HG02973 (cell line): ENCODE data around the gene TMEM132A.

Experiments
- ATAC-seq: cut with Tn5 transposase; IDR thresholded peaks from one replicate; pipeline ENCODE4 v1.9.1; 2021; ENCODE audit warnings: moderate library complexity; ENCODE audit not compliant: unreplicated experiment

Gene TMEM132A

GRCh38 chr11:60935676-60936442, 11.6 kb downstream of the TMEM132A start:
- no peak for ATAC-seq

GRCh38 chr11:60936467-60937143, 12.3 kb downstream of the TMEM132A start:
- no peak for ATAC-seq

- no peak for ATAC-seq
Observed at GRCh38 chr11:60937144-60937527, 12.9 kb downstream of the TMEM132A start.

- ATAC-seq, result no peak
Observed at GRCh38 chr11:60937811-60938210, 13.6 kb downstream of the TMEM132A start.

- no peak for ATAC-seq
Observed at GRCh38 chr11:60938500-60938899, 14.2 kb downstream of the TMEM132A start.

GRCh38 chr11:60939301-60939700, 15.0 kb downstream of the TMEM132A start:
- no peak for ATAC-seq

GRCh38 chr11:60939855-60940254, 15.6 kb downstream of the TMEM132A start:
- no peak for ATAC-seq

GRCh38 chr11:60941371-60942119, 17.3 kb downstream of the TMEM132A start:
- no peak for ATAC-seq

GRCh38 chr11:60942219-60942618, 18.0 kb downstream of the TMEM132A start:
- no peak for ATAC-seq

- ATAC-seq, result no peak
Observed at GRCh38 chr11:60942970-60943565, 18.8 kb downstream of the TMEM132A start.

GRCh38 chr11:60944490-60945294, 20.4 kb downstream of the TMEM132A start:
- no peak for ATAC-seq

GRCh38 chr11:60945295-60945667, 21.0 kb downstream of the TMEM132A start:
- ATAC-seq, result no peak

- no peak for ATAC-seq
Observed at GRCh38 chr11:60946601-60947264, 22.5 kb downstream of the TMEM132A start.

- no peak for ATAC-seq
Observed at GRCh38 chr11:60947700-60948099, 23.4 kb downstream of the TMEM132A start.

- no peak for ATAC-seq
Observed at GRCh38 chr11:60948250-60948649, 24.0 kb downstream of the TMEM132A start.

- ATAC-seq, result no peak
Observed at GRCh38 chr11:60950024-60950423, 25.8 kb downstream of the TMEM132A start.

- peak; percentile 22 for ATAC-seq
Observed at GRCh38 chr11:60950933-60951605, 26.8 kb downstream of the TMEM132A start.

- no peak for ATAC-seq
Observed at GRCh38 chr11:60951606-60951903, 27.3 kb downstream of the TMEM132A start.

- ATAC-seq, result peak; percentile 74
Observed at GRCh38 chr11:60951904-60952741, 27.9 kb downstream of the TMEM132A start, which contains the start of gene SLC15A3. Gene SLC15A3 (minus strand): TSS chr11:60952176. CDS start chr11:60951551, 625 bp downstream.
